ENCODE data around the gene RASGRF1.

The RASGRF1 gene

DNA sequence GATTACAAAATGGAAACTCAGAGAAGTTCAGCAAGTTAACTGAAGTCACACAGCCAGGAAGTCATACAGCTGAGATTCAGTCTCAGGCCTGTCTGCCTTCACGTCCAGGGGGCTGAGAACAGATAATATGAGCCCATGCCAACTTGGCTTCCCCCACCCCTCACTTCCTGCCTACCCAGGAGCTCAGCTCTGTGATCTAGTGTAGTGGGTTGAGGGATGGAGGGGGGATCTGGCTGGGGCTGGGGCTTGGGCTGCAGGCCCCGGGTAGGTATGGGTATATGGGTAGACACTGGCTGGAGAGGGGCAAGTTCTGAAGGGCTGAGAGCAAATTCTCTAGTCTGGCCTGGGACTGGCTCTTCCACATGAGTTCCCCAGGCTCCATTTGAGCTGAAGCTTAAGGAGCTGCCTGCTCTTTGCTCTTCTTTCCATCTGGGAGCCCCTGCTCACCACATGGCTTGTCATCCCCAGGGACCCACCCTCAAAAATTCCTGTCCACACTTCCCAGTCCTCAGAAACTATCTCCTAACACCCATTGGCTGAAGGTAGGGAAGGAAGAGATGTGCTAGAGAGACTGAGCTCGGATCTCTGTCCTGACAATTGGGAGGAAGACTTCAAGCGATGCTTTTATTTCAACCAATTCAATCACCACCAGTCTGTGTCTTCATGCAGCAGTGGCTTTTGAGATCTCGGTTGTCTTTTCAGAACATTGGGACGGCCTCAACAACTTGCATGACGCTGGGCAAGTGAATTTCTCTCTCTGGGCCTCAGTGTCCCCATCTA, 2.0 kb downstream of the RASGRF1 start:
- no peak overlapping the region for H3K27ac ChIP-seq (replicated peaks)
- H3K27me3 ChIP-seq (ENCODE audit: insufficient read depth, poor library complexity, severe bottlenecking) = peaks cover 46% of the 10 kb centered on the region
- no peak overlapping the region for H3K4me3 ChIP-seq (replicated peaks; ENCODE audit: insufficient read depth, low read length)
- no peak for DNase-seq (ENCODE audit: low read depth in 1 of 2, low spot score in 1 of 2)
- TF ChIP-seq, protein P1, sequence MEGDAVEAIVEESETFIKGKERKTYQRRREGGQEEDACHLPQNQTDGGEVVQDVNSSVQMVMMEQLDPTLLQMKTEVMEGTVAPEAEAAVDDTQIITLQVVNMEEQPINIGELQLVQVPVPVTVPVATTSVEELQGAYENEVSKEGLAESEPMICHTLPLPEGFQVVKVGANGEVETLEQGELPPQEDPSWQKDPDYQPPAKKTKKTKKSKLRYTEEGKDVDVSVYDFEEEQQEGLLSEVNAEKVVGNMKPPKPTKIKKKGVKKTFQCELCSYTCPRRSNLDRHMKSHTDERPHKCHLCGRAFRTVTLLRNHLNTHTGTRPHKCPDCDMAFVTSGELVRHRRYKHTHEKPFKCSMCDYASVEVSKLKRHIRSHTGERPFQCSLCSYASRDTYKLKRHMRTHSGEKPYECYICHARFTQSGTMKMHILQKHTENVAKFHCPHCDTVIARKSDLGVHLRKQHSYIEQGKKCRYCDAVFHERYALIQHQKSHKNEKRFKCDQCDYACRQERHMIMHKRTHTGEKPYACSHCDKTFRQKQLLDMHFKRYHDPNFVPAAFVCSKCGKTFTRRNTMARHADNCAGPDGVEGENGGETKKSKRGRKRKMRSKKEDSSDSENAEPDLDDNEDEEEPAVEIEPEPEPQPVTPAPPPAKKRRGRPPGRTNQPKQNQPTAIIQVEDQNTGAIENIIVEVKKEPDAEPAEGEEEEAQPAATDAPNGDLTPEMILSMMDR (IDR thresholded peaks at IDR 0.05; ENCODE audit: insufficient read depth, low read length) = no peak
- TF ChIP-seq SPI1 (IDR thresholded peaks at IDR 0.05; ENCODE audit: borderline replicate concordance, low read depth) (no peak), GABPA (IDR thresholded peaks at IDR 0.05; ENCODE audit: low read depth) (no peak), POLR2AphosphoS5 (IDR thresholded peaks at IDR 0.05; ENCODE audit: low read depth) (no peak)
- TF ChIP-seq, protein P2, sequence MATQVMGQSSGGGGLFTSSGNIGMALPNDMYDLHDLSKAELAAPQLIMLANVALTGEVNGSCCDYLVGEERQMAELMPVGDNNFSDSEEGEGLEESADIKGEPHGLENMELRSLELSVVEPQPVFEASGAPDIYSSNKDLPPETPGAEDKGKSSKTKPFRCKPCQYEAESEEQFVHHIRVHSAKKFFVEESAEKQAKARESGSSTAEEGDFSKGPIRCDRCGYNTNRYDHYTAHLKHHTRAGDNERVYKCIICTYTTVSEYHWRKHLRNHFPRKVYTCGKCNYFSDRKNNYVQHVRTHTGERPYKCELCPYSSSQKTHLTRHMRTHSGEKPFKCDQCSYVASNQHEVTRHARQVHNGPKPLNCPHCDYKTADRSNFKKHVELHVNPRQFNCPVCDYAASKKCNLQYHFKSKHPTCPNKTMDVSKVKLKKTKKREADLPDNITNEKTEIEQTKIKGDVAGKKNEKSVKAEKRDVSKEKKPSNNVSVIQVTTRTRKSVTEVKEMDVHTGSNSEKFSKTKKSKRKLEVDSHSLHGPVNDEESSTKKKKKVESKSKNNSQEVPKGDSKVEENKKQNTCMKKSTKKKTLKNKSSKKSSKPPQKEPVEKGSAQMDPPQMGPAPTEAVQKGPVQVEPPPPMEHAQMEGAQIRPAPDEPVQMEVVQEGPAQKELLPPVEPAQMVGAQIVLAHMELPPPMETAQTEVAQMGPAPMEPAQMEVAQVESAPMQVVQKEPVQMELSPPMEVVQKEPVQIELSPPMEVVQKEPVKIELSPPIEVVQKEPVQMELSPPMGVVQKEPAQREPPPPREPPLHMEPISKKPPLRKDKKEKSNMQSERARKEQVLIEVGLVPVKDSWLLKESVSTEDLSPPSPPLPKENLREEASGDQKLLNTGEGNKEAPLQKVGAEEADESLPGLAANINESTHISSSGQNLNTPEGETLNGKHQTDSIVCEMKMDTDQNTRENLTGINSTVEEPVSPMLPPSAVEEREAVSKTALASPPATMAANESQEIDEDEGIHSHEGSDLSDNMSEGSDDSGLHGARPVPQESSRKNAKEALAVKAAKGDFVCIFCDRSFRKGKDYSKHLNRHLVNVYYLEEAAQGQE (IDR thresholded peaks at IDR 0.05; ENCODE audit: insufficient replicate concordance, low read depth) = no peak

DNA sequence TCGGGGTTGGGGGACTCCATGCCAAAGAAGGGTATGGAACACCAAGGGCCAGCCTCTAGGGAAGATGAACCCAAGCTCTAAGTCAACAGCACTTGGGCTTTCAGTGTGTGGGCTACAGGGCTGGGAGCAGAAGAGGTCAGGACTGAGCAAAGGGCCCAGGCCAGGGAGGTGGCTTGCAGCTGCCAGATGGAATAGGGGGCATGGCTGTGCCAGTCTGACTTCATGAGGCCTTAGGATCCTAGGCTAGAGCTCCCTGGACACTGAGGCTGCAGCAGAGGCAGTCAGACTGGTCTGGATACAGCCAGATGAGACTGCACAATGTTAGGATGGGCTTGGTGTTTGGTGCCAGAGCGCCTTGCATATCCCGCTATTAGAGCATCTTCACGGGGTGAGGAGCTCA, 3.8 kb downstream of the RASGRF1 start:
- Histone ChIP-seq H3K4me3 (replicated peaks; ENCODE audit: insufficient read depth, low read length) (no peak overlapping the region), H3K27ac (replicated peaks) (no peak overlapping the region), H3K27me3 (ENCODE audit: insufficient read depth, poor library complexity, severe bottlenecking) (peaks cover 37% of the 10 kb centered on the region)
- no peak for DNase-seq (ENCODE audit: low read depth in 1 of 2, low spot score in 1 of 2)
- TF ChIP-seq, protein P2 (IDR thresholded peaks at IDR 0.05; ENCODE audit: insufficient replicate concordance, low read depth) = no peak
- TF ChIP-seq POLR2AphosphoS5 (IDR thresholded peaks at IDR 0.05; ENCODE audit: low read depth) = no peak
- TF ChIP-seq SPI1 (IDR thresholded peaks at IDR 0.05; ENCODE audit: borderline replicate concordance, low read depth) = no peak
- TF ChIP-seq GABPA (IDR thresholded peaks at IDR 0.05; ENCODE audit: low read depth) = no peak
- TF ChIP-seq, protein P1 (IDR thresholded peaks at IDR 0.05; ENCODE audit: insufficient read depth, low read length) = no peak

DNA sequence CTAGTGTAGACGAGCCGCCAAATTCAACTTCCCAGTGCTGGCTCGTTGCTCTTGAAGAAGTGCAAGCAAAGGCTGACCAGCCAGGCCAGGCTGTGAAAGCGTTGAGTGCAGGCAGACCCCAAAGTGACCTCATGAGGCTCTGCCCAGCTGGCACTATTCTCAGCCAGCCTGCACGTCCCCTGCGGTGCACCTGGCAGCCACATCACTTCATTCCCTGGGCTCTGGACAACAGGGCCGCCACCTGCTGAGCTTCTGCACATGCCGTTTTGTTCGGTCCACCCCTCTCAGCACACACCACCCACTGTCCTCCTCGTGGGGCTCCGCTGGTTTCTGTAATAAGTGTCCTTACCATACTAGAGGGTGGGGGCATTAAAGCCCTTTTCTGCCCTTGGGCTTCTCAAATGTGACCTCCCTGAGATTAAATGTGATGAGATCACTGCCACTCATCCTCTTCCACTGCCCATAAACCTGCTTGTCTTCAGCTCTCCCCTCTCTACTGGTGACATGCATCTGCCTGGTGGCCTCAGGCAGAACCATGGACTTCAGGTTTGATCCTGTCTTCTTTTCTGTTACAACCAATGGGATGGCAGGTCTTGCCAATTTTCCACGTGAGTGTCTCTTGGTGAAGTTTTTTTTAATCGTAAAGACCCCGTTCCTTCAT, 6.1 kb downstream of the RASGRF1 start:
- TF ChIP-seq SPI1 (IDR thresholded peaks at IDR 0.05; ENCODE audit: borderline replicate concordance, low read depth) = no peak
- TF ChIP-seq, protein P2 (IDR thresholded peaks at IDR 0.05; ENCODE audit: insufficient replicate concordance, low read depth) = no peak
- TF ChIP-seq GABPA (IDR thresholded peaks at IDR 0.05; ENCODE audit: low read depth) = no peak
- no peak for TF ChIP-seq POLR2AphosphoS5 (IDR thresholded peaks at IDR 0.05; ENCODE audit: low read depth)
- TF ChIP-seq, protein P1 (IDR thresholded peaks at IDR 0.05; ENCODE audit: insufficient read depth, low read length) = no peak
- no peak for DNase-seq (ENCODE audit: low read depth in 1 of 2, low spot score in 1 of 2)
- H3K4me3 ChIP-seq (replicated peaks; ENCODE audit: insufficient read depth, low read length) = no peak overlapping the region
- no peak overlapping the region for H3K27ac ChIP-seq (replicated peaks)
- H3K27me3 ChIP-seq (ENCODE audit: insufficient read depth, poor library complexity, severe bottlenecking) = peaks cover 15% of the 10 kb centered on the region
